IPS-18c (cell line): ENCODE data around the gene HTR5A.
A peak's percentile ranks its signal among the peaks of the same experiment; 100 is the strongest.
"Not testable (repeated sequence)": the region's sequence is repeated elsewhere in the genome, so short reads cannot be mapped to it uniquely, and the experiment has no call there.

ENCODE experiments used
- H3K4me3 ChIP-seq: 2 replicates; pipeline ENCODE4 v1.7.0; 2013; ENCODE audit warnings: low read depth, mild to moderate bottlenecking, low read length, moderate library complexity; ENCODE audit not compliant: insufficient read depth
- H3K9me3 ChIP-seq: one replicate; pipeline ENCODE4 v1.6.1; 2013; ENCODE audit warnings: mild to moderate bottlenecking, low read length, moderate library complexity; ENCODE audit not compliant: control insufficient read depth, insufficient read depth

Gene HTR5A

GRCh38 chr7:155069992-155070751 lies at the start of gene HTR5A:
Gene HTR5A (plus strand): TSS chr7:155070324. CDS start chr7:155070900, 576 bp downstream.
- Histone ChIP-seq H3K9me3 (no peaks in the 10 kb centered on the region), H3K4me3 (peak within 1 kb of the TSS; percentile 57)

- no peaks in the 10 kb centered on the region for H3K9me3 ChIP-seq
- no peak overlapping the region for H3K4me3 ChIP-seq
Observed at GRCh38 chr7:155020996-155021395, 49.1 kb upstream of the HTR5A start.

GRCh38 chr7:155021699-155022145 lies 48.4 kb upstream of the HTR5A start:
- no peak overlapping the region for H3K4me3 ChIP-seq
- H3K9me3 ChIP-seq: no peaks in the 10 kb centered on the region

- no peak overlapping the region for H3K4me3 ChIP-seq
- no peaks in the 10 kb centered on the region for H3K9me3 ChIP-seq
Observed at GRCh38 chr7:155027879-155028278, 42.2 kb upstream of the HTR5A start.

- H3K9me3 ChIP-seq: no peaks in the 10 kb centered on the region
- no peak overlapping the region for H3K4me3 ChIP-seq
Observed at GRCh38 chr7:155032978-155033377, 37.1 kb upstream of the HTR5A start.

GRCh38 chr7:155034495-155034894 lies 35.6 kb upstream of the HTR5A start:
- not testable (repeated sequence) for H3K4me3 ChIP-seq, H3K9me3 ChIP-seq

- Histone ChIP-seq H3K9me3 (no peaks in the 10 kb centered on the region), H3K4me3 (no peak overlapping the region)
Observed at GRCh38 chr7:155038335-155038734, 31.8 kb upstream of the HTR5A start.

GRCh38 chr7:155043756-155044155 lies 26.4 kb upstream of the HTR5A start:
- Histone ChIP-seq H3K4me3 (no peak overlapping the region), H3K9me3 (no peaks in the 10 kb centered on the region)

- Histone ChIP-seq H3K4me3 (no peak overlapping the region), H3K9me3 (no peaks in the 10 kb centered on the region)
Observed at GRCh38 chr7:155048006-155048405, 22.1 kb upstream of the HTR5A start.

GRCh38 chr7:155051355-155051754 lies 18.8 kb upstream of the HTR5A start:
- H3K4me3 ChIP-seq: no peak overlapping the region
- no peaks in the 10 kb centered on the region for H3K9me3 ChIP-seq

- no peak overlapping the region for H3K4me3 ChIP-seq
- H3K9me3 ChIP-seq: no peaks in the 10 kb centered on the region
Observed at GRCh38 chr7:155053002-155053401, 17.1 kb upstream of the HTR5A start.

GRCh38 chr7:155054761-155055160 lies 15.4 kb upstream of the HTR5A start:
- H3K9me3 ChIP-seq: no peaks in the 10 kb centered on the region
- H3K4me3 ChIP-seq: no peak overlapping the region

GRCh38 chr7:155057076-155057475 lies 13.0 kb upstream of the HTR5A start:
- Histone ChIP-seq H3K9me3 (no peaks in the 10 kb centered on the region), H3K4me3 (no peak overlapping the region)

GRCh38 chr7:155058896-155059295 lies 11.2 kb upstream of the HTR5A start:
- H3K4me3 ChIP-seq: no peak overlapping the region
- H3K9me3 ChIP-seq: no peaks in the 10 kb centered on the region

- Histone ChIP-seq H3K9me3 (no peaks in the 10 kb centered on the region), H3K4me3 (no peak overlapping the region)
Observed at GRCh38 chr7:155059703-155060102, 10.4 kb upstream of the HTR5A start.

- H3K9me3 ChIP-seq: no peaks in the 10 kb centered on the region
Observed at GRCh38 chr7:155062411-155062810, 7.7 kb upstream of the HTR5A start.

GRCh38 chr7:155064186-155064585 lies 5.9 kb upstream of the HTR5A start:
- Histone ChIP-seq H3K4me3 (no peak overlapping the region), H3K9me3 (no peaks in the 10 kb centered on the region)

More at GRCh38 chr7:155062411-155062810, 7.7 kb upstream of the HTR5A start:
- no peak overlapping the region for H3K4me3 ChIP-seq

GRCh38 chr7:155066417-155066950 lies 3.6 kb upstream of the HTR5A start:
- no peaks in the 10 kb centered on the region for H3K9me3 ChIP-seq
- no peak overlapping the region for H3K4me3 ChIP-seq
